KMS-11 (cell line): ENCODE measurements around the gene STEAP4.

Source experiments
- H2AFZ ChIP-seq: fragments of 200-600 bp; sonication (generic); 2 replicates; pipeline ENCODE4 v1.6.1; 2016; ENCODE audit warnings: antibody characterized with exemption, mixed run types, low read depth
- H3K27ac ChIP-seq: fragments of 200-600 bp; sonication (generic); 2 replicates; pipeline ENCODE4 v1.6.1; 2016; ENCODE audit warnings: mild to moderate bottlenecking, mixed run types
- H3K27me3 ChIP-seq: fragments of 200-600 bp; sonication (generic); 2 replicates; pipeline ENCODE4 v1.6.1; 2017; ENCODE audit warnings: mild to moderate bottlenecking, low read depth, mixed run types, moderate library complexity; ENCODE audit not compliant: insufficient read depth
- H3K36me3 ChIP-seq: fragments of 200-600 bp; sonication (generic); 2 replicates; pipeline ENCODE4 v1.6.1; 2017; ENCODE audit warnings: mild to moderate bottlenecking, mixed run types; ENCODE audit not compliant: insufficient read depth
- H3K4me1 ChIP-seq: fragments of 200-600 bp; sonication (generic); 2 replicates; pipeline ENCODE4 v1.6.1; 2016; ENCODE audit warnings: mild to moderate bottlenecking, low read depth, mixed run types; ENCODE audit not compliant: poor library complexity, severe bottlenecking
- H3K4me2 ChIP-seq: fragments of 200-600 bp; sonication (generic); 2 replicates; pipeline ENCODE4 v1.7.0; 2016; ENCODE audit warnings: mild to moderate bottlenecking, mixed run types
- H3K4me3 ChIP-seq: fragments of 200-600 bp; sonication (generic); IDR thresholded peaks from 2 replicates; pipeline ENCODE4 v1.6.1; 2017; ENCODE audit warnings: low read depth, low read length, mixed read lengths; ENCODE audit not compliant: insufficient read depth
- H3K79me2 ChIP-seq: fragments of 200-600 bp; sonication (generic); 2 replicates; pipeline ENCODE4 v1.6.1; 2016; ENCODE audit warnings: low read depth, mixed run types; ENCODE audit not compliant: insufficient read depth
- H3K9ac ChIP-seq: fragments of 200-600 bp; sonication (generic); 2 replicates; pipeline ENCODE4 v1.6.1; 2016; ENCODE audit warnings: mild to moderate bottlenecking, mixed run types
- H4K20me1 ChIP-seq: fragments of 200-600 bp; sonication (generic); 2 replicates; pipeline ENCODE4 v1.6.1; 2016; ENCODE audit warnings: mild to moderate bottlenecking, mixed run types; ENCODE audit not compliant: insufficient read depth
- TF ChIP-seq, protein P1 (sequence below): fragments of 200-600 bp; sonication (generic); conservative IDR thresholded peaks from 2 replicates; pipeline ENCODE4 v1.6.1; 2017; ENCODE audit warnings: low read depth, mild to moderate bottlenecking, antibody characterized with exemption, low read length, moderate library complexity, mixed read lengths

STEAP4 gene

DNA sequence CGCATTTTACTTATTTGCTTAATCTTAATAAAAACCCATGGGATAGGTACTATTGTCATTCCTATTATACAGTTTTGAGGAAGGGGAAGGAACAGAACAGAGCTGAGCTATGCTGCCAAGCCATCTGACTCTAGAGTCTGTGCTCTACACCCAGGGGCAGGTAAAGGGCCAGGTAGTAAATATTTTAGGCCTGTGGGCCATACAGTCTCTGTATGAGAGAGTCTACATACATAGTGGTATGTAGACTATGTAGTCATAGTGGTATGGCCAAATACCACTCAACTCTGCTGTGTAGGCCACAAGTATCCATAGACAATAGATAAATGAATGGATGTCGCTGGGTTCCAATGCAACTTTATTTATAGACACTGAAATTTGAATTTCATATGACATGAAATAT, 83.4 kb downstream of the STEAP4 start:
- no peaks in the 10 kb centered on the region for H3K36me3 ChIP-seq
- H3K9ac ChIP-seq: no peak overlapping the region
- no peak overlapping the region for H3K27ac ChIP-seq
- H3K4me1 ChIP-seq: peaks cover 13% of the 10 kb centered on the region
- H2AFZ ChIP-seq: no peak overlapping the region
- no peak overlapping the region for H3K4me3 ChIP-seq
- no peaks in the 10 kb centered on the region for H3K27me3 ChIP-seq
- H3K79me2 ChIP-seq: peaks cover 5% of the 10 kb centered on the region; the same call in 1 of the 2 replicates
- H3K4me2 ChIP-seq: no peak overlapping the region
- H4K20me1 ChIP-seq: no peaks in the 10 kb centered on the region
- TF ChIP-seq, protein P1, sequence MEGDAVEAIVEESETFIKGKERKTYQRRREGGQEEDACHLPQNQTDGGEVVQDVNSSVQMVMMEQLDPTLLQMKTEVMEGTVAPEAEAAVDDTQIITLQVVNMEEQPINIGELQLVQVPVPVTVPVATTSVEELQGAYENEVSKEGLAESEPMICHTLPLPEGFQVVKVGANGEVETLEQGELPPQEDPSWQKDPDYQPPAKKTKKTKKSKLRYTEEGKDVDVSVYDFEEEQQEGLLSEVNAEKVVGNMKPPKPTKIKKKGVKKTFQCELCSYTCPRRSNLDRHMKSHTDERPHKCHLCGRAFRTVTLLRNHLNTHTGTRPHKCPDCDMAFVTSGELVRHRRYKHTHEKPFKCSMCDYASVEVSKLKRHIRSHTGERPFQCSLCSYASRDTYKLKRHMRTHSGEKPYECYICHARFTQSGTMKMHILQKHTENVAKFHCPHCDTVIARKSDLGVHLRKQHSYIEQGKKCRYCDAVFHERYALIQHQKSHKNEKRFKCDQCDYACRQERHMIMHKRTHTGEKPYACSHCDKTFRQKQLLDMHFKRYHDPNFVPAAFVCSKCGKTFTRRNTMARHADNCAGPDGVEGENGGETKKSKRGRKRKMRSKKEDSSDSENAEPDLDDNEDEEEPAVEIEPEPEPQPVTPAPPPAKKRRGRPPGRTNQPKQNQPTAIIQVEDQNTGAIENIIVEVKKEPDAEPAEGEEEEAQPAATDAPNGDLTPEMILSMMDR: no peak
